ENCODE data around the gene CELF4.

GRCh38 chr18:37309861-37310260, 255.7 kb downstream of the CELF4 start:
- no peak for TF ChIP-seq CTCF (IDR thresholded peaks at IDR 0.05; ENCODE audit: insufficient read depth, low read length, poor library complexity, severe bottlenecking)
- TF ChIP-seq EZH2phosphoT487 (conservative IDR thresholded peaks at IDR 0.05; ENCODE audit: low read length) = no peak
